WERI-Rb-1 (cell line): ENCODE measurements around the gene AGBL5.
A peak's percentile ranks its signal among the peaks of the same experiment; 100 is the strongest.

Experiments used
- DNase-seq: peaks from one replicate; pipeline ENCODE4 v3.0.0-alpha.2; 2020
- H3K27ac ChIP-seq: fragments of 250-450 bp; sonication (Bioruptor Pico); 2 replicates; pipeline ENCODE4 v1.5.1; 2020; ENCODE audit warnings: mild to moderate bottlenecking, moderate library complexity
- H3K27me3 ChIP-seq: fragments of 250-450 bp; sonication (Bioruptor Pico); 2 replicates; pipeline ENCODE4 v1.5.1; 2021; ENCODE audit warnings: mild to moderate bottlenecking, low read depth, moderate library complexity; ENCODE audit not compliant: insufficient read depth, severe bottlenecking
- H3K36me3 ChIP-seq: fragments of 250-450 bp; sonication (Bioruptor Pico); 2 replicates; pipeline ENCODE4 v1.5.1; 2020; ENCODE audit warnings: mild to moderate bottlenecking, moderate library complexity
- H3K4me3 ChIP-seq: 2 replicates; pipeline ENCODE4 v1.5.1; 2011; ENCODE audit warnings: low read depth, mild to moderate bottlenecking, control low read depth, low read length
- H3K9me3 ChIP-seq: fragments of 250-450 bp; sonication (Bioruptor Pico); 2 replicates; pipeline ENCODE4 v1.5.1; 2021; ENCODE audit warnings: mild to moderate bottlenecking, moderate library complexity; ENCODE audit not compliant: severe bottlenecking
- CTCF ChIP-seq: IDR thresholded peaks from 2 replicates; pipeline ENCODE4 v1.5.1; 2011; ENCODE audit warnings: low read depth, mild to moderate bottlenecking, control low read depth, inconsistent platforms, low read length

AGBL5 gene

GRCh38 chr2:27040282-27040681 is 11.2 kb upstream of the AGBL5 start:
- Histone ChIP-seq H3K36me3 (peaks cover 66% of the 10 kb centered on the region), H3K27ac (no peak overlapping the region), H3K4me3 (no peak overlapping the region), H3K27me3 (no peaks in the 10 kb centered on the region), H3K9me3 (no peaks in the 10 kb centered on the region)
- TF ChIP-seq CTCF: no peak
- DNase-seq: no peak

DNA sequence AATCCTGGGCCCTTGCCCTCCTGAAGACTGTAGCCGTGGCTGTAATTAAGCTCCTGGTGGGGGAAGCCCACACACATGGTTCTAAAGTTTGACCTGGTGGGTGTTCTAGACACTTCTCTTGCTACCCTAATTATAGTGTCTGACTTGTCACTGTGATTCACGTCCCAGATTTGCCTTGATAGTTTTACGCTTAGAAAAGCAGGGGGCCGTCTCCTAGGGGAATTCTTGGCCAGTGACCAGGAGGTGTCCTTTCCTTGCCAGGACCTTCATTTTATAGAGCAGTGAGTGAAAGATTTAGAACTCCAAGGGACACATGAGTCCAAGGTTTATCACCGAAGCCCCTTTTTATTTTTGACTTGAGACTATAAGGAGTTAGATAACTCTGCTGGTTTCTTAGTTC is 9.7 kb upstream of the AGBL5 start:
- no peak for DNase-seq
- TF ChIP-seq CTCF: no peak
- no peak overlapping the region for H3K27ac ChIP-seq
- H3K27me3 ChIP-seq: no peaks in the 10 kb centered on the region
- H3K9me3 ChIP-seq: no peaks in the 10 kb centered on the region
- no peak overlapping the region for H3K4me3 ChIP-seq
- peaks cover 51% of the 10 kb centered on the region for H3K36me3 ChIP-seq

DNA sequence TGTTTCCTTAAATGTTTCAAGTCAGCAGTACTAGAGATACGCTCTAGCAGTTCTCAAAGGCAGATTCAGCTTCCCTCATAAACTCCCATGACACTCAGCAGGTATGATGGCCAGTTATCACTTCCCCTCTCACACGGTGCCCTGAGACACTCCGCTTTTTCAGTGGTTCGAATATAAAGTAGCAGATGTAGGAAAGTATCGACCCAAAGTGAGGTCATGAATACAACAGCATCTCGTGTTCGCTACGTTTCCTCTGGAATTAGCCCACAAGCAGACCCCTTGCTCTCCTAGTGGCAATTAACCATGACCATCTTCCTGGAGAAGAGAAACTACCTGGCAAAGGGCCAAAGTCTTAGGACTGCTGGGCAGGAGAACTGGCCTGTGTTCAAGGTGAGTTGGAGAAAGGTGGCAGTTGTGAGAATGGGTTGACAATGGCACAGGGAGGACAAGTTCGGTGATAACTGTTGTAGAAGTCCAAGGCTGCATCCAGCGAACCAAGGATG is 9.3 kb upstream of the AGBL5 start:
- peaks cover 46% of the 10 kb centered on the region for H3K36me3 ChIP-seq
- no peak for TF ChIP-seq CTCF
- H3K27ac ChIP-seq: no peak overlapping the region
- no peaks in the 10 kb centered on the region for H3K27me3 ChIP-seq
- no peaks in the 10 kb centered on the region for H3K9me3 ChIP-seq
- no peak overlapping the region for H3K4me3 ChIP-seq
- DNase-seq: no peak

DNA sequence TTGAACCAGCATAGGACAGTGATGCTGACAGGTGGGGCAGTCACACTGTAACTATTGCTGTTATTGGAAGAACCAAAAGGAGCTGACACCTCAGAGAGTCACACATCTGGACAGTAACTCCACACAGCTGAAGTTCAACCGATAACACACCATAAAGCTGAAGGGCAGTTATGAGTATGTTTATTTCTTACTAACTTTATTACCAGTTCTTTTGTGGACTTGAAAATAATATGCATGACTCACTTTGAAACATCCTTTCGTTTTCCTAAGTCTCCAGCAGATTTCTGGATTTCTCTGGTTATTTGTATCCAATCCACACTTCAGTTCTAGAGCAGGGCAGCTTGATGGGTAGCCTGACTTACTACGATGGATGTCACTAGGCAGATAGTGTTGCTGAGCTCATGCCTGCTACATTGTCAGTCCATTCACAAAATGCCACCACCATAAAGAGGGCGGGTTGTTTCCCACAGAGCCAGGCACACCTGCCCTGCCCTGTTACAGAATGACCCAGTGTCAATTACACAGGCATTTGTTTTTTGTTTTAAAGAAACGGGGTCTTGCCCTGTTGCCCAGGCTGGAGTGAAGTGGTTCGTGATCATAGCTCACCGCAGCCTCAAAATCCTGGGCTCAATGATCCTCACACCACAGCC is 8.4 kb upstream of the AGBL5 start:
- TF ChIP-seq CTCF: no peak
- H3K4me3 ChIP-seq: no peak overlapping the region
- peaks cover 37% of the 10 kb centered on the region for H3K36me3 ChIP-seq
- H3K27ac ChIP-seq: no peak overlapping the region
- H3K9me3 ChIP-seq: no peaks in the 10 kb centered on the region
- no peak for DNase-seq
- no peaks in the 10 kb centered on the region for H3K27me3 ChIP-seq

GRCh38 chr2:27049422-27050280 is 1.8 kb upstream of the AGBL5 start:
- Histone ChIP-seq H3K27ac (peak overlapping the region; percentile 79), H3K9me3 (no peaks in the 10 kb centered on the region), H3K4me3 (peak overlapping the region; percentile 85), H3K27me3 (no peaks in the 10 kb centered on the region), H3K36me3 (peaks cover 19% of the 10 kb centered on the region)
- DNase-seq: peak; percentile 67
- no peak for TF ChIP-seq CTCF
